NCI-H2227 (cell line): ENCODE data around the gene BCL2L13.
A peak's percentile ranks its signal among the peaks of the same experiment; 100 is the strongest.

Experiments
- DNase-seq: peaks from one replicate; lab custom pipeline; 2025; ENCODE audit not compliant: unreplicated experiment; lab: John Stamatoyannopoulos, UW

Gene BCL2L13, protein sequence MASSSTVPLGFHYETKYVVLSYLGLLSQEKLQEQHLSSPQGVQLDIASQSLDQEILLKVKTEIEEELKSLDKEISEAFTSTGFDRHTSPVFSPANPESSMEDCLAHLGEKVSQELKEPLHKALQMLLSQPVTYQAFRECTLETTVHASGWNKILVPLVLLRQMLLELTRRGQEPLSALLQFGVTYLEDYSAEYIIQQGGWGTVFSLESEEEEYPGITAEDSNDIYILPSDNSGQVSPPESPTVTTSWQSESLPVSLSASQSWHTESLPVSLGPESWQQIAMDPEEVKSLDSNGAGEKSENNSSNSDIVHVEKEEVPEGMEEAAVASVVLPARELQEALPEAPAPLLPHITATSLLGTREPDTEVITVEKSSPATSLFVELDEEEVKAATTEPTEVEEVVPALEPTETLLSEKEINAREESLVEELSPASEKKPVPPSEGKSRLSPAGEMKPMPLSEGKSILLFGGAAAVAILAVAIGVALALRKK

DNA sequence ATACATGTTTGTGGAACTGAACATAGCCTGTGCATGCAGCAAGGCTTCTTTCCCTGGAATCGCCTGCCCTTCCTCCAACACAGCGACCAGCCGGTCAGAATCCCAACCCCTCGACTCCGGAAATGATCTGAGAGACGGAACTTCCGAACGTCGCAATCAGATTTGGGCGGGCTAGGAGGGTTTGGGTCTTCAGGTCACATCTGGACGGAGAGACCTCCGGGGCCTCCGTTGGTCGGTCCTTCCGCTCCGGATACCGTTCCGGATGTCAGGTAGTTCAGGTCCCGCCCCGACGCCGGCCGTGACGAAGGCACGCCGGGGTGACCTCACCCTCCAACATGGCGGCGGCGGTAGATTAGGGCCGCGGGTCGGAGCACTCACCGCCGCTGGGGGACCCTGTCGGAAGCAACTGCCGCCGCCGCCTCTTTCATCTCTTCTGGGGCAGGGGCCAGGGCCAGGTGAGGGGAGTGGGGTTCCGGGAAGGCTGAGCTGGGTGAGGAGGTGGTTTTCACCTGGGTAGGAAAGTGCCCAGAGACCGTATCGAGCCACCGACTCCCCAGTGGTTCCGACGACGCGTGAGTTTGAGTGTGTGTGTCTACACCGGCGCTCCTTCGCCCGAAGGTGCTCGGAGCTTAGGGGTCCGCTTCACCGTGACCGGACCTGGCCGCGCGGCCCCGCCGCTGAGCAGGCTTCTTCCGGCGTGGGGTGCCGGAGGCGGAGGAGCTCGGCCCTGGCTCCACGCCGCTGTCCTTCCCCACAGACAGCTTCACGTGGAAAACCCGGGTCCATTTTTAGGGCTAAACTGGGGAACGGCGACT lies at the start of gene BCL2L13:
BCL2L13 (plus strand) TSS at position 326 of the 815 bp plus-strand sequence. CDS start 16,955 bp downstream, outside the sequence.
- DNase-seq = peak; percentile 95

DNA sequence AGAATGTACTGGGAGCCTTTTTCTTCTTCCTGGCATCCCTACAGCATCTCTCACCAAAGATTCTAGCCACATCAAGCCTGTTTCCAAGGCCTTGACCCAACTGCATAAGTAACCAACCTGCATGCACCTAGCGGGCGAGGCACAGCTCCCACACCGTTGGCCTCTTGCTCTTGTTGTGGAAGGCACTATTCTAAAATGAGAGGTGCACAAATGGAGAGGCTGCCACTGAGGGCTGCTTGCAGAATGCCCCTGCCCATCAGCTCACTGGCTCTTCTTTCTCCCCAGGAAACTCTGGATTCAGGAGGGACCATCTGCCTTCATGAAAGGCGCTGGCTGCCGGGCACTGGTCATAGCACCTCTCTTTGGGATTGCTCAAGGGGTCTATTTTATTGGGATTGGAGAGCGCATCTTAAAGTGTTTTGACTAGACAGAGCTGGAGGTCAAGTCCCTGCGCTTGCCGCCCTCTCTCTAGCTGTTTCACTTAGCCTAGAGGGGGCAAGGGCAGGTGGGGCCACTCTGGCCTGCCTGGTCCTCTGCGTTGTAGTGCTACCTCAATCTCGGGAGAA lies 48.7 kb upstream of the BCL2L13 start:
- no peak for DNase-seq

DNA sequence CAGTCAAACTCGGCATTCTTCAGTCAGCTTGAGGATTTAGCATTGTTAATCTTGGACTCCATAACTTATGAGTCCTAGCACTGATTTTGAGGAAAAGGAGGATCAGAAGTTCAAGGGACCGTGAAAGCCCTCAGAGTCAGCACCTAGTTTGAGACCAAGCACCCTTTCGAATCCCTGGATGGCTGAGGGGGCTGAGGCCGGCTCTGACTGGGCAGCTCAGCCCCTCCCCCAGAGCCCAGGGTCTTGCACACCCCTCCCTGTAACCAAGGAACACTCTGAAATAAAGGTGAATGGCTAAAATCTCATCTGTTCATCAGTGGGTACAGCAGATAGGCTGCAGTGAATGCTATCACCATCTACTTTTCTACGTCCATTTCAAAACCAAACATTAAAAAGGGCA lies 48.0 kb upstream of the BCL2L13 start:
- no peak for DNase-seq

DNA sequence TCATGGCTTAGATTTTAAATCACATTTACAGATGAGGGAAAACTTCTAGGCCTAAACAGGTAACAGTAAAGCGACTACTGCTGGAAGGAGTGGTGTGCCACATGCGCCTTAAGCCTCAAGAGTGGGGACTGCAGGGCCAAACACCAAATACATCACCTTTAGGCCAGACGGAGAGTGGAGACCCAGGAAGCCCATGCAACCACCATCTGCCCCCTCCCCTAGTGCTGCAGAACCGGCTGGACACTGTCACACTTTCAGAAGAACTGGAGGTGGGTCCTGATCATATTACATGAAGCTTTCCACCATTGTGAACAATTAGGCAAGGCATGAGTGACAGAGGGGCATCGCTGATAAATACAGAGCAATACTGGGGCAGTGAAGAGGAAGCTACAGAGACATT lies 46.4 kb upstream of the BCL2L13 start:
- DNase-seq = no peak

DNA sequence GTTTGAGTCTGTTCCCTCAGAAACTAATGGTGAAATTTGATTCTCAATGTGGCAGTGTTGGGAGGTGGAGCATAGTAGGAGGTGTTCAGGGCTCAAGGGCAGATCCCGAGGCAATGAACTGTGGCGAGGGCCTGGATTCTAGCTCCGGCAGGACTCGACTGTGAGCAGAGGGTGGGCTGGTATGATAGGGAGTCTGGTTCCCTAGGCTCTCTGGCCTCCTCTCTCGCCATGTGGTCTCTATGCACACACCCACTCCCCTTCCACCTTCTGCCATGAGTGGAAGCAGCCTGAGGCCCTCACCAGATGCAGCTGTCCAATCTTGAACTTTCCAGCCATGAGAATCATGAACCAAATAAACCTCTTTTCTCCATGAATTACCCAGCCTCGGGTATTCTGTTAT lies 42.3 kb upstream of the BCL2L13 start:
- no peak for DNase-seq

DNA sequence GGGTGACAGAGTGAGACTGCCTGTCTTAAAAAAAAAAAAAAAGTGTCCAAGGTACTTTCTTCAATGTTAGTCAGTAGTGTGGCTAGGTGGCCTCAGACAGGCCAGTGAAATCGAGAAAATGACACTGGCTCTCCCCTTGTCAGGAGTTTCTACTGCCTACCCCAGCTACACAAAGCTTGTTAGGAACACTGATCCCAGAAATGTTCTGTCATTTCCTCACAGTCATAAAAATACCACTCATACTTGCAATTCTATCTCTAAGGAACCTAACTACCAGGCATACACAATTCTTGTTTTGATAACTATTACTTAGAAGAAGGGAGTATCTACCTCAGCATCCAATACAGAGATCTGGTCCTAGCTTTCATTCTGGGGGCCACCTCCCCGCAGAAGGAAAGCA lies 41.3 kb upstream of the BCL2L13 start:
- no peak for DNase-seq

DNA sequence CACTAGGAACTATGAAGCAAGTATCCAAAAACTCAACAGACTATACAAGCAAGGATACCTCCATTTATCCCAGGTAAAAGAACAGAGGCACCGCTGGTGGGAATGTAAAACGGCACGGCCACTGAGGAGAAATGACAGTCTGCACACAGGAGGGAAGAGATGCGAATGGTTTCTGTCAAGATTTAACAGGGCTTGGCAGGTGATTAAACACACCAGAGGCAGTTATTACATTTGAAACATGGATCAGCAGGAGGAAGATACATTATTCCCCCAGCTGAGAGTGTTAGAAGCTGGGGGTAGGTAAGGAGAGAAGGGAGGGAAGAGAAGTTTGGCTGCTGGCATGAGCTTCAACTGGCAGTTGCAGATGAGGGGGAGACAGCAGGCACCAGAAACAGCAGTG lies 40.2 kb upstream of the BCL2L13 start:
- DNase-seq = no peak

DNA sequence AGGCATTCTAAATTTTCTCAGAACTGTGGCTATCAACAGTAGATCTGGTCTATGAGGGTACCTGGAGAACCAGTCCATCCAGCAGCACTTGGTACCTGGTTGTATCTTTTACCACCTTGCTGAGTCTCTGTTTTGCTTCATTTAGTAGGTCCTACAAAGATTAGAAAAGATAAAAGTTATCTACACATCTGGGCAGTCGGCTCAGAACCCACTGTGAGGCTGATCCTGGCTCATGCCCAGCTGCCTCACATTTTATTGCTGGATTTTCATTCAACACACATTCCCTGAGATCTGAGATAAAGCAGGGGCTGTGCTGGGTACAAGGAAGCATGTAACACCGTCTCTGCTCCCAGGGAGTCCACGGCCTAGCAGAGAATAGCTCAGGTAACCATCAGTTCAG lies 37.5 kb upstream of the BCL2L13 start:
- DNase-seq = no peak

DNA sequence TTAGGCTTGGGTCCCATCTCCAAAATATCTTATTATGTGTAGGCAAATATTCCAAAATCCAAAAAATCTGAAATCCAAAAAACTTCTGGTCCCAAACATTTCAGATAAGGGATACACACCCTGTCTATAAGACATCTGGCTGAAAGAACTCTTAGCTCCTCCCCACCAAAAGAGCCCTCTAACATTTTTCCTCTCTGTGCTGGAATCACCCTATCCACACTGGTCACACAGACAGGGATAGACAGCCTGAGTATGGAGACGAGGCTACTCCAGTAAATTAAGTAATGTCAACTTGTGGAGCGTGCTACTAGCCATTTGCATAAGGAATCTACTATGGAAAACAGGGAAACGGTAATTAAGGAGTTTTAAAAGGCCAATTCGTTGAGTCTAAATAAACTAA lies 34.9 kb upstream of the BCL2L13 start:
- no peak for DNase-seq

DNA sequence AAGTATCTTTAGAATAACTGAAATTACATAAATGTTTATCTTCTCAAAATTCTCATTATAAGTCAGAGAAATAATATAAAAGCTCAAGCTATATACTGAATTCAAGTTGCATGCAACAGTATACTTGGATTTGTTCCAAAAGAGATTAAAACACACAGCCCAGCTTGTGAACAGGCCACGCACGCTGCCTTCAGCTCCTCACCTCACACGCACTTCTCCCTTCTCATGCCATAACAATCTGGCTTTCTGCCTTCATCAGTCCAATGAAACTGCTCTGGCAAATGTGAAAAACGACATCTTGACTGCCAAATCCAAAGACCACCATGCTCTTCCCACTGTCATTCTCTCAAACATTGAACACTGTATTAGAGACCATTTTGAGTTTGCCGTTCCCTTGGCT lies 32.1 kb upstream of the BCL2L13 start:
- DNase-seq = no peak

DNA sequence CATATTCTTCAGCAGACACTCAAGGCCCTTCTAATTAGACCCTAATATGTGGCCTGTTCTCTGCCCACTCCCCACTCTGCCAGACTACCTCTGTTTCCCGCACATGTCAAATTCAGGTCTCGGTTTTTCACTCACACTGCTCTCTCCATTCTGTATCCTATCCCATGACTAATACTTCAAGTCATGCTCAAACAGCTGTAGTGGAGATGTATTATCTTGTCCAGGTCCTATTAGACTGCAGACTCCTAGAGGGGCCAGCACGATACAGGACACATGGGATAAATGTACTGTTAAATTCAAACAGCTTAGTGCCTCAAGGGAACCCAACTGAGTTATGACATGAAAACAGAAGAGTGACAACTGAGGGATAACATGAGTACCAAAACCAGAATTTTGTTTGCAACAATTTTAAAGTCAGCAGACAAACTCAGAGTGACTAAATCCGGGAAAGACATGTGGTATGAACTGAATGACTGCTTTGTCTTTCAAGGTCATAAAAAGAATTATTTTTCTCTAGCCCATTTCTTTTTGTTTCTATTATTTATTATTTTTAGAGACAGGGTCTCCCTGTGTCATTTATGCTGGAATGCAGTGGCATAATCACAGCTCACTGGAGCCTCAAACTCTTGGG lies 30.6 kb upstream of the BCL2L13 start:
- DNase-seq = no peak

DNA sequence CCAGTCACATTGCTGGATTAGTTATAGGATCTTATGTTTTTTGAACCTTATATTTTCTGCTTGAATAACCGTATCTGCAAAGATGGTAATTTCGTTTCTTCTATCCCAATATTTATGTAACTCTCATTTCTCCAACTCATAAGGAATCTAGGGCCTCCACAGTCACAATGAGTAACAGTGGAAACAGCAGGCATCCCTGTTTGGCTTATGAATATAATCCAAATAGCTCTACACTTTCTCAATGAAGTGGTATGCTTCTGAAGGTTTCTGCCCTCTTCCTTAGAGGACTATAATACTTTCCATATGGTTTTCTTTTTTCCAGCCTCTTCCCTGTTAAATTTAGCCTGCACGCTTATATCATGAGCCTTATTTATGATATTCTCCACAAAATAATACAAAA lies 26.5 kb upstream of the BCL2L13 start:
- no peak for DNase-seq

DNA sequence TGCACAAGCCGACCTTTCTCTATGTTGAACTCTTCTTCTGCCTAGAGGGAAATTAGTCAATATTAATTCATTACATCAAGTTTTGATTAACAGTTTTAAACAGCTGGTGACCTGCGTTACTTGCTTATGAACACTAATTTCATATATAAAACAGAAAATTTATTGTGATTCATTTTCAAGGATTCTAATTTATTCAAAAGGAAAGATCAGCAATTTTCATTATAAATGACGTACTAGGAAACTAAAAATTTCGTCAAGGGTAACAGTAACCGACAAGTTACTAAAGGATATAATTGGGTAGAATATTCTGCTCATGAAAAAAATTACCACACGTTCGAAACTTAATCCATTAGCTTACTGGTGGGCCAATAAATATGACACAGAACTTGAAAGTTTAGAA lies 25.3 kb upstream of the BCL2L13 start:
- DNase-seq = no peak

DNA sequence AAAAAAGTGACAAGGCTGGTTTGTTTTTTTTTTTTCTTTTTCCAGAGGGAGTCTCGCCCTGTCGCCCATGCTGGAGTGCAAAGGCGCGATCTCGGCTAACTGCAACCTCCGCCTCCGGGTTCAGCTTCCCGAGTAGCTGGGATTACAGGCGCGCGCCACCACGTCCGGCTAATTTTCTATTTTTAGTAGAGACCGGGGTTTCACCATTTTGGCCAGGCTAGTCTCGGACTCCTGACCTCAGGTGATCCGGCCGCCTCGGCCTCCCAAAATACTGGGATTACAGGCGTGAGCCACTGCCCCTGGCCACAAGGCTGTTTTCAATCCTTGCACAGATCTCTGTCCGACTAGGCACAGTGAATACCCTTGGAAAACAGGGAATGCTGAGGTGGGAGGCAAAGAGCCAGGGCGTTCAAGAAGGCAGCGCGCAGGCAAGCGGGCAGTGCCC lies 10.6 kb upstream of the BCL2L13 start:
- no peak for DNase-seq

DNA sequence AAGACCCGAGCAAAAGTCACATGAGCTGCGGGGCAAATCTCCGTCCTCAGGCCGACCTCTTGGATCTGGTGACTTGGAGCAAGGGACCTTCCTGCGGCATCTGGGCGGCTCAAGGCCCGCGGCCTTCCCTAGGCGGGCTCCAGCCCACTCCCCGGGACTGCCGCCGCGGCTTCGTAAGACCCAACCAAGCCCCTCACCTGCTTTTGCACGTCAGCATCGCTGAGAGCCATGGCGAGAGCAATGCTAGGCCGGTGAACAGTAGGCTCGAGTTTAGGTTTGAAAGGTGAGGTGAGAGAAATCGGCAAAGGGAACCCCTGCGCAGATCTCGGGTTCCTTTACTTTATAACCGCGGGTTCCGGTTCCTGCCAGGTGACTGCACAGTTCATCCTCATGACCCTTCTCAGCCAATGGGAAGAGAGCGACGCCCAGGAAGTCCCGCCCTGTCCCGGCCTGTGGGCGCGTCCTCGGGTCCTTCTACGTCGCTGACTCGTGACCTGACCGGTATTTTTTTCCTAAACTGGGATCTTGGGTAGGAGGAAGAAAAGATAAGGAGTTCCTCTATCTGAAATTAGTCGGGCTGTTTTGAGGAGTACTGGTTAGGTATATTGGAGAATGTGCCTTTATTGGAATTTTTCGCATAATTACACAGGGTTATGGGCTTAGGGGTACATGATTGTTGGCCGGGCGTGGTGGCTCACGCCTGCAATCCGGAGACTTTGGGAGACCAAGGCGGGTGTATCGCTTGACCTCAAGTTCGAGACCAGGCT lies 10.0 kb upstream of the BCL2L13 start, which contains the start of gene ATP6V1E1:
ATP6V1E1 (minus strand) TSS at position 344 of the 767 bp plus-strand sequence; CDS start at position 230, 114 bp downstream.
- DNase-seq = peak; percentile 96

DNA sequence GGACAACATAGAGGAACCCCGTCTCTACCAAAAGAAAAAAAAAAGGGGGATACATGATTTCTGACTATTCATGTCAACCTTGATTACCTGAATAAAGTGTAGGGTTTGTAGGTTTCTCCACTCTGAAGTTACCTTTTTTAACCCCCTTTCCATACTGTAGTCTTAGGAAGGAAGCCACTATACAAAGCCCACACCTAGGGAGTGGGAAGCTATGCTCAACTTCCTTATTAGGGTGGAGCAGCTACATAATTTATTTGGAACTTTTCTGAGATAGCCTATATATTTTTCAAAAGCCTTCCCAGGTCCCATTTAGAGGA lies 9.4 kb upstream of the BCL2L13 start:
- no peak for DNase-seq

DNA sequence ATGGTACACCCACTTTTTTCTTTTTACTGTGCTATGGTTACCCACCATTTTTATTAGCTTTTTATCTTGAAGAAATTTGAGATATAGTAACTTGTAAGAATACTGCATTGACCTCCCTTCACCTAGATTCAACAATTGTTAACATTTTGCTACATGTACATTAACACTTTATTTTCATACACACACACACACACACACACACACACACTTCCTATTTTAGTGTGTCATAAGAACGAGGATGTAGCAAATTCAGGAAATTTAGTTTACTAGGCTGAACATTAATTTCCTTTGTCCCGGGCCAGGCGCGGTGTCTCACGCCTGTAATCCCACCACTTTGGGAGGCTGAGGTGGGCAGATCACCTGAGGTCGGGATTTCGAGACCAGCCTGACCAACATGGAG lies 8.9 kb upstream of the BCL2L13 start:
- DNase-seq = no peak

DNA sequence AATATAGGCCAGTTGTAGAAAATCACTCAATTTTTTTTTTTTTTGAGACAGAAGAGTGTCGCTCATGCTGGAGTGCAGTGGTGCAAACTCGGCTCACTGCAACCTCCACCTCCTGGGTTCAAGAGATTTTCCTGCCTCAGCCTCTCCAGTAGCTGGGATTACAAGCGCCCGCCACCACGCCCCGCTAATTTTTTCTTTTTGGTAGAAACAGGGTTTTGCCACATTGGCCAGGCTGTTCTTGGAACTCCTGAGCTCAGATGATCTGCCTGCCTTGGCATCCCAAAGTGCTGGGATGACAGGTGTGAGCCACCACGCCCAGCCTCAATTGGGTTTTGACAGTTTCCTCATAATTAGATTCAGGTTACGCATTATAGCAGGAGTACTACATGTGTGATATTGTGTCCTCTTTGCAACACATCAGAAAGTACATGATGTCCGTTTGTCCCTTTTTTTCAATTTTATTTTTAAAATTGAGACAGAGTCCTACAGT lies 7.4 kb upstream of the BCL2L13 start:
- no peak for DNase-seq

DNA sequence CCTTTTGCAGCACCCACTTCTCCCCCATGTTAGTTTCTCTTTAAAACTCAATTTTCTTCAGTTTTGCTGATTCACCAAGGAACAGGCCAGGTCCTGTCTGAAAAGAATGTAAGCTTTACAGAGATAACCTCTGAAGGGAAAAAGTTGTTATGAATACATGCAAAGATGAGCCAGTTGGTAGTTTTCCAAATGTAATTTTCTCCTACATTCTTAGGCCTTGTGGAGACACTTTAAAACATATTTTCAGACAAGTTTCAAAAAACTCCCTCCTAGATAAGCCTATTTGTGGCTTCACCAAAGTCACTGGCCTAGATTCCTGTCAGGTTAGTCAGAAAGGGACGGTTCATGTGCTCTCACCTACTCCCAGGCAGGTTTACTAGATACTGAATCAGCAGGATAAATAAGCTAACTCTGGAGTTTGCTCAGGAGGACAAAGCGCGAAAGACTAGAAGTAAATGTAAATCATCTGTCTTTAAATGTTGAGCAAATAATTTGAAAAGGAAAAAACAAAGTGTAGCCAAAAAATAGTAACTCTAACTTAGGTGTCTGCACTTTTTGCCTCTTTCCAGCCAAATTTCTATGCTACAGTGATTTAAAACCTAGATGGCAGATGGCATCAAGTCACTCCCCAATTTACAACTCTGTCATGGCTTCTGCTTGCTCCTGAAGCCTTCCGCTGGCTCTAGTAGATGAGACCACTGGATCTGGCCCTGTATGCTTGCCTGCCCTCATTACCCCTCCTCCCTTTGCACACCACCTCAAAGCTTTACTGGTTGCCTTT lies 5.2 kb upstream of the BCL2L13 start:
- DNase-seq = no peak

DNA sequence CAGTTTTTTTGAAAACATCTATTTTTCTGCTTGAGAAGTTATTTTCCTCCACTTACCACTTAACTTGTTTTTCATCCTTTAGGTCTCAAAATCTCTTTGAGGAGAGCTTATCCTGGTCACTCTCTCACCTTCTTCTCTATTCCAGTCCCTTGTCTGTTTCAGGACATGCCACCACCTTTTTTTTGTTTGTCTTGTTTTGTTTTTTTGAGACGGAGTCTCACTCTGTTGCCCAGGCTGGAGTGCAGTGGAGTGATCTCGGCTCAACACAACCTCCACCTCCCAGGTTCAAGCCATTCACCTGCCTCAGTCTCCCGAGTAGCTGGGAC lies 4.6 kb upstream of the BCL2L13 start:
- no peak for DNase-seq
